Stimulated activated CD4-positive, alpha-beta T cell treated with anti-CD3 and anti-CD28 coated beads, TNF-alpha, amount 100 ng/mL, for 48 hours (primary cell): ENCODE measurements around the gene TPD52L2.
"Not testable (repeated sequence)": the region's sequence is repeated elsewhere in the genome, so short reads cannot be mapped to it uniquely, and the experiment has no call there.

ENCODE experiments used
- DNase-seq, 3 donors: peaks; one replicate each; pipeline ENCODE4 v3.0.0-alpha.2; 2020; ENCODE audit warnings: low read depth in 3 of 3

The TPD52L2 gene

DNA sequence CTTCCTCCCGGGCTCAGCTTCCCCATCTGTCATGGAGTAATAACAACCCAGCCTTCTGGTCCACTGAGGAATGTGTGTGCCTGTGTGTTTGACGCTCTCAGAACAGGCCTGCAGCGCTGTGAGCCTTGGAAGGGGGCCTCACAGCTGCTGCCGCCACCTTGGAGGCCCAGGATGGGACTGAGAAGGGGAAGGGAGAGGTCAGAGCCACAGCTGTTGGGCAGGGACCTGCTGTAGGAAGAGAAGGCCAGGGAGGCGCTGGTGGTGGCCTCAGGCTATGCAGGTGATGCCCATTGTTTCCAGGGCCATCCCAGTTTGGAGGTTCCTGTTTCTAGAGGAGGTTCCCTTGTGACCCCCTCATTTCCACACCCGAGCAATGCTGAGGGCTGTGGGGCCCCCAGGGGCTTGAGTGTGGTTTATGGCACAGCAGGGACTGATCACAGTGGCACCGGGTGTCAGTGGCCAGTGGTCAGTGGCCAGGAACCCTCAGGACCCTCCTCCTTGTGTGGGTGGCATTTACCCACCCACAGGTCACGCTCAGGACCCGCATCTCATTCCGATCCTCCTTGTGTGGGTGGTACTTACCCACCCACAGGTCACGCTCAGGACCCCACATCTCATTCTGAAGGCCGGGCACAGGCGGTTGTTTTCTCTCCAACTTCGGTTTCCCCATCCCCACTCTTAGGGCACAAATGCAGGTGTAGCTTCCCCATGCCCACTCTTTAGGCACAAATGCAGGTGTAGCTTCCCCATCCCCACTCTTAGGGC lies 14.0 kb downstream of the TPD52L2 start:
- no peak for DNase-seq

DNA sequence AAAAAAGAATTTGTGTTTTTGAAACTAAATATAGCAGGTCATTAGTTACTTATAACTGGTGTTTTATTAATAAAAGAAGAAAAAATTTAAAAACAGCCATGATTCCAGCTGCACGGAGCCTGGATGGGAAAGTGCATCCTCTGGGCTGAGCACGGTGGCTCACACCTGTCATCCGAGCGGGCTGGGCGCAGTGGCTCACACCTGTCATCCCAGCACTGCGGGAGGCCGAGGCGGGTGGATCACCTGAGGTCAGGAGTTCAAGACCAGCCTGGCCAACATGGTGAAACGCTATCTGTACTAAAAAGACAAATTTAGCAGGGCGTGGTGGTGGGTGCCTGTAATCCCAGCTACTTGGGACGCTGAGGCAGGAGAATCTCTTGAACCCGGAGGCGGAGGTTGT lies 15.8 kb downstream of the TPD52L2 start:
- not testable (repeated sequence) for DNase-seq

- DNase-seq: no peak
Measured at GRCh38 chr20:63881451-63882226, 16.6 kb downstream of the TPD52L2 start.

DNA sequence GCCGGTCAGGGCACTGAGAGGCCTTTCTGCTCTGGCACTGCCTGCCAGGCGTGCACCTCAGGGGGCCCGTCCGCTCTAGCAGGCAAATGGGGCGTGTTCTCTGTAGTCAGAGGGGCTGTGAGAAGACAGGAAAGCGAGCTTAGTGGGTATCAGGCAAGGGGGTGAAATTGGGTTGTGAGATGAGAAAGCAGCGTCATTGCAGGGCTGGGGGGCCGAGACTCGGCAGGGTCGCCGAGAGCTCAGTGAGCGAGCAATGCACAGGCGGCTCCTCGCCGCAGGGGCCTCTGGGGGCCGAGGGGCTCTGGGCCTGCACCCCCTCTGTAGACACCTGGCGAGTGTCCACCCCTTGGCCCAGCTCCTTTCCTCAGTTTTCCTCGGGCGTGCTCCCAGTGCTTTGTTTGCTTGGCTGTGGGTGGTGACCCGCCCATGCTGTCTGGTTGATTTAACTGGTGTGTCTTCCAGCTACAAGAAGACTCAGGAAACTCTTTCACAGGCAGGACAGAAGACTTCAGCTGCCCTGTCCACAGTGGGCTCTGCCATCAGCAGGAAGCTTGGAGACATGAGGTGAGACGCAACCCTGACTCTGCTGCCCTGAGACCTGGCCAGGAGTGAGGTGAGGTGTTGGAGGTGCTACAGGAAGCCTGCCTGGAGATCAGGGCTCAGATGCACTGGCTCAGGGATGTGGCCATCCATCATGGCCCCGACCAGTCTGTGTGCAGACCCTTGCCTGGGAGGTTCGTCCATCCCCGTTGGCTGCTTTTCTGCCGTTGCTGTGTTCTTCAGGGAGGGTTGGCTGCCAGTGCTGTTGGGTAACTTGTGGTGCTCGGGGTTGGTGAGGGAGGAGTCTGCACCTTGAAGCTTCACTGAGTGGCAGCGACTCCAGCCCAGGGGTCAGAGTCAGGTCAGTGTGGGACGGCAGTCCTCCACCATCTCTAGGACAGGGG lies 17.5 kb downstream of the TPD52L2 start:
- no peak for DNase-seq

- DNase-seq: no peak
Measured at GRCh38 chr20:63883201-63883593, 18.1 kb downstream of the TPD52L2 start.

DNA sequence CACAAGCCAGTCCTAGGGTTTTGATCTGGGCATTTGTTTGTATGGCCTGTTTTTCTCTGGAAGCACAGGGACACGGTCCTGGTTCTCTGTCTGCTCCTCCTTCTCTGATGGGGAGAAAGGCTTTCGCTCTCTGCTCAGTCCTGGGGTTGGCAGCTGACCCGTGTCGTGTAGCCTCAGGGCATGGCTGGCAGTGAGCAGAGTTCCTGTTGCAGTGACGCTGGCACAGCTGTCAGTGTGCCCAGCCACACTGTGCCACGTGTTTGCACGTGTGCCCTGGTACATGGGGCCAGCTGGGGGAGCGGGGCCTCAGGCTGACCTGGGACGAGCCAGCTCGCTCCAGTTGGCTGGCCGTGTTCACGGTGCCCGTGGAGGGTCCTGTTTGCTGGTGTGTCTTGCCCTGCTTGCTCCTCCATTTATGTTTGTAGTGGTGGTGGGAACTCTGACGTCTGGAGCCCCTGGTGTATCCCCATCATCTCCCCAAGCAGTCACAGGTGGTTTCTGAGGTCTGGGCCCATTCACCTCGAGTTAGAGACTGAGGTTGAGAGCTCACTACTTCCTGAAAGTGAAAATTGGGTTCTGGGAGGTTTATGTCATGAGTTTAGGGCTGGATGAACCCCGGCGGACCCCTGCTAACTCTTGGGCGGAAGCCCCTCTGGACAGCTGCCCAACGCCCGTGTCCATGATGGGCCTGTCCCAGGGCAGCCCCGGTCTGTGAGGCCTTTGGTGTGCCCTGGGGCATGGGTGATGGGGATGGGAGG lies 19.6 kb downstream of the TPD52L2 start:
- DNase-seq: no peak

DNA sequence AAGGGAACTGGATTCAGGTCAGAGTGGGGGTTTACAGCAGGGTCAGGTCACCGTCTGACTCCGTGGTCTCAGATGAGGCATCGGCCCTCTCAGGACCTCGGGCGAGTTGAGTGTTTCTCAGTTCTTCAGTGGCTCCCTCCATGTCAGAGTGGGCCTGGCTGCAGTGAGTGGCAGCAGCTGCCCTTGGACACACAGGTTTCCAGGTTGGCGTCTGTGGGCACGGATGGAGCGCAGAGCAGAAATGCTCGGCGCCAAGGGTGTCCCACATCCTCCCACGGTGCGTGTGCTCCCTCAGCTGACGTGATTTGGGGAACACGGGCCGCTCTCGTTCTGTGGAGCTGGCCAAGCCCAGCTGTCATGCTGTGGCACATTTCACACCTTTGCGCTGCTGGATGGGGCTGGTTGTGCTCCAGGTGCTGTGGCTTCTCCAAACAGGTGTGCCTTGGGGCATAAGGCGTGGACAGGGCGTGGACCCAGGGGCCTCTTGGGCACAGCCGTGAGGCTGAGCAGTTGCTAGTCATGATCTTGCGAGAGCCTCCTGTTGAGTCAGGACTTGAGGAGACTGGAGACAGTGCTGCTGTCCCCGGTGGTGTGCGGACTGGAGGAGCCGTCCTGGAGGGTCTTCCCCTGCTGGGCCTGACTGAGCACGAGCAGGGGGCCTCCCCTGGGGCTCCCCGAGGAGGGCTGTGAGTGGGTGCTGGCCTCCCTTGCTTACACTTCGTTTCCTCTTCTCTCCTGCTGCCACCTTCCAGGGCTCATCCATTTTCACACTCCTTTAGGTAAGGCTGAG lies 20.4 kb downstream of the TPD52L2 start:
- DNase-seq: no peak

DNA sequence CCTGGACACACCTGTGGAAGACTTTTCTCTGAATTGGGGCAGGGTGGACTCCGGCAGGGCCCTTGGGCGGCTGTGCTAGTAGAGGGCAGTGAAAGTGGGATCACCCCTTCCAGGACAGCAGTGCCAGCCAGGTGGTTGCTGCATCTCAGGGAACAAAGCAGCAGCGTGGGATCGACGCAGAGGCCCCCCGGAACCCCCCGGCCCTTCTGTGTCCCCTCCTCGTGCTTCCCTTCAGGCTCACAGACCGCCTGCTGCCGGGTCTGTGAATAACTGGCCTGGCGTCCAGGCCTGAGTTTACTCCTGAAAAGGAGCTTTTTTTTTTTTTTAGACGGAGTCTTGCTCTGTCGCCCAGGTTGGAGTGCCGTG lies 21.0 kb downstream of the TPD52L2 start:
- no peak for DNase-seq

- DNase-seq: no peak
Measured at GRCh38 chr20:63886921-63887320, 21.9 kb downstream of the TPD52L2 start.

DNA sequence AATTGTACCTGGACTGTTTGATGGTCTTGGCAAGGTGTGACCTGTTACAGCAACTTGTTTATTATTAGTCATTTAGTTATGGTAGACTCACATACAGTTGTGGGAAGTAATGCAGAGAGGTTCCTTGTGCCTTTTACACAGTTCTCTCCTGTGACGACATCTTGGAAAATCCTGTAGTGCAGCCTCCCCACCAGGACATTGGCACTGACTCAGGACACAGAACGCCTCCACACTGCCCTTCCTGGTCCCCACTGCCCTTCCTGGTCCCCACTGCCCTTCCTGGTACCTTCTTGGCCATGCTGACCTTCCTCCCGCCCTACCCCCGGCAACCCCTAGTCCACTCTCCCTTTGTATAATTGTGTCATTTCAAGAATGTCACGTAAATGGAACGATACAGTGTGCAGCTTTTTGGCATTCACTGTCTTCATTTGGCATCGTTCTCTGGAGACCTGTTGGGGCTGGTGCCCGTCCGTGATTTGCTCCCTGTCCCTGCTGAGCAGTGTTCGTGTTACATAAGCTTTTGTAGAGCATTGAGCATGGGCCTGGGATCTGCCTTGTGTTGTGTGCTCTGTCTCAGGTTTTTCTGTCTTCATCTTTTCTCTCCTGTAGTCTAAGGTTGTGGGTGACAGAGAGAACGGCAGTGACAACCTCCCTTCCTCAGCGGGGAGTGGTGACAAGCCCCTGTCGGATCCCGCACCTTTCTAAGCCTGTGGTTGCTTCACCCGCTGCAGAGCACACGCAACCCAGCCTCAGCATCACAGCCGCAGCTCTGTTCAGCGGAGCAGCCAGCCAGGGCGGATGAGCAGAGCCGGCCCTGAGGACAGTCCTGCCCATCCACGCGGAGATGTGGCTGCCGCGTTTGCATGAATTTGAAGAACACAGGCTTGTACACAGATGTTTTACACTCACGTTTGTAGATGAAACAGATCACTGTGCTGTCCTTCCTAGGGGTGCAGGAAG lies 24.5 kb downstream of the TPD52L2 start:
- no peak for DNase-seq

GRCh38 chr20:63890201-63890576 lies 25.1 kb downstream of the TPD52L2 start:
- no peak for DNase-seq

- DNase-seq: no peak
Measured at GRCh38 chr20:63890616-63891015, 25.5 kb downstream of the TPD52L2 start.

DNA sequence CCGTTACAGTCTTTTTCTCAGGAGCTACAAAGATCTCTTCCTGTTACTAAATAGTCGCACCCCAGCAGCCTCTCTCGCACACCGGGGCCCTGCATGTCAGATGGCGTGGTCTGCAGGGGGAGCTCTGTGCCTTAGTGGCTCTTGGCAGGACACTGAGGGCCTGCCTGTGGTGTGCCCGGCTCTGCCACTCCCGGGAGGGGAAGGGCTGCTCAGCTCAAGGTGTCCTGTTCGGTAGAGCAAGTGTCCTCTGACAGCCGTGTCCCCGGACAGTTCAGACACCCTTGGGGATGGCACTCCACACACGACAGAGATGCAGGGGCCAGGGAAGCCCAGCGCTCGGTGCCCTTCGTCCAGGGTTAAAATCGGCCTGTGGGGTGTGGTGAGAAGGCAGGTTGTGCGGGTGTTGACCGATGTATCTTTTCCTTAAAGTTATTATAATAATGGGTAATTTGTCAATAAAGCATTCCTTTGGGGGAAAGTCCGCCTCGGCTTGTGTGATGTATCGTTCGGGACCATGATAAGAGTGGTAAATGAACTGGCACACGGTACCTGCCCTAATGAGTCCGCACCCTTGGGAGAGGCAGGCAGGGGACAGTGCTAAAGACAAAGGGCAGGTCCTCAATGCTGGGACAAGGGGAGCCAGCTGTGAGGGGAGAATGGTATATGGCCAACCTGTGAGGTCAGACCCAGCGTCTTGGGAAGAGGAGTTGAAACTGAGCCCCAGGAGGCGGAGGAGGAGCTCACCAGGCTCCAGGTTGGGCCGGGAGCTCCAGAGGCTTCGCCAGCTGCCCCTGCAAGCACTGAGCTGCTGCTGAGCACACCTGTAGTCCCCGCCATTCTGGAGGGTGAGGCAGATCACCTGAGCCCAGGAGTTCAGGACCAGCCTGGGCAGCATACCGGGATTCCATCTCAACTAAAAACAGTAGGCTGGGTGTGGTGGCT lies 26.3 kb downstream of the TPD52L2 start:
- no peak for DNase-seq

DNA sequence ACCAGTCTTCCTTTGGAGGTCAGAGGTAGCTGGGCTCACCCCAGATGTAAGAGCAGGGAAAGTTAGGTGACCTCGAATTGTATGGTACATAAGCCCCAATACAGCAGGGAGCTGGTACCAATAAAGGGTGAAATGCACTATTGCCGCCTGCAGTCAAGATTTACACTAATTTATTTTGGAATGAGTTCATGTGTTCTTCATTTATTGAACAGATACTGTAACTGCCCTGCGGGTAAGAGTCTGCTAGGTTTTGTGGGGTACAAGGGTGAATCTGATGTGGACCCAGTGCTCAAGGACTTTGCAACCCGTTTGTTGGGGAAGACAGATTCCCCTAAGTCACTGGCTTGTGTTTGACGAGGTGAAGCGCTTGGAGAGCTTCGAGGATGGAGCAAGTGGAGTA lies 27.3 kb downstream of the TPD52L2 start:
- no peak for DNase-seq

DNA sequence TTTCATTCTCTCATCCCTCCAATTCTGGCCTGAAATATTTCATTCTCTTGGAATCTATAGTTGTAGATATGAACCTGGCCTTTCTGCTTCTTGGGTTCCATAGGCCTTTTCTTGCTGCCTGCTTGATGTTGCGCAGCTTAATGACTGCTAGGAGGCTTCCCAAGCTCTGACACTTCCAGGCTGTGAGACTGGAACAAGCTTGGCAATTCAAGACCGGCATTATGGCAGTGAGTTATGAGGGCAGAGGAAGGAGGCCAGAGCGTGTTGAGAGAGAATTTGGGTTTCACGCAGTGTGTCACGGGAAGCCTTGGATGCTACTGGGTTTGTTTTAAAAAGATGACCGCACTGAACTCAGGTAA lies 28.9 kb downstream of the TPD52L2 start:
- DNase-seq: no peak

GRCh38 chr20:63894358-63895201 lies 29.5 kb downstream of the TPD52L2 start, which contains the start of gene DNAJC5:
DNAJC5 (plus strand) TSS chr20:63895126; CDS start chr20:63928346, 33,220 bp downstream.
- DNase-seq: peak; percentile 92 to 96 (median 93)

GRCh38 chr20:63895202-63895951 lies 30.3 kb downstream of the TPD52L2 start:
- DNase-seq: no peak
